ENCODE measurements around the gene NRIP1.
"Not testable (repeated sequence)": the region's sequence is repeated elsewhere in the genome, so short reads cannot be mapped to it uniquely, and the experiment has no call there.

NRIP1 gene

GRCh38 chr21:14943616-14944015 is 121.2 kb downstream of the NRIP1 start:
- in situ Hi-C loops (cut with HindIII; ENCODE audit: low sequenced_read_pairs) = no loop called here
- no peak for TF ChIP-seq CTCF (IDR thresholded peaks at IDR 0.05; ENCODE audit: low read depth, low read length, missing control alignments)
- no peak overlapping the region for H3K4me3 ChIP-seq (ENCODE audit: low read depth, low read length)
- DNase-seq (ENCODE audit: low read depth) = no peak

- in situ Hi-C loops (cut with HindIII; ENCODE audit: low sequenced_read_pairs) = no loop called here
- DNase-seq (ENCODE audit: low read depth) = peak; percentile 19
- TF ChIP-seq CTCF (IDR thresholded peaks at IDR 0.05; ENCODE audit: low read depth, low read length, missing control alignments) = no peak
- H3K4me3 ChIP-seq (ENCODE audit: low read depth, low read length) = no peak overlapping the region
Observed at GRCh38 chr21:14942801-14943490, 121.9 kb downstream of the NRIP1 start.

- in situ Hi-C loops (cut with HindIII; ENCODE audit: low sequenced_read_pairs); H3K4me3 ChIP-seq (ENCODE audit: low read depth, low read length): not testable (repeated sequence)
Observed at GRCh38 chr21:14927324-14927723, 137.5 kb downstream of the NRIP1 start.

GRCh38 chr21:14926186-14926585 is 138.6 kb downstream of the NRIP1 start:
- no peak for DNase-seq (ENCODE audit: low read depth)
- no peak overlapping the region for H3K4me3 ChIP-seq (ENCODE audit: low read depth, low read length)
- TF ChIP-seq CTCF (IDR thresholded peaks at IDR 0.05; ENCODE audit: low read depth, low read length, missing control alignments) = no peak
- in situ Hi-C loops (cut with HindIII; ENCODE audit: low sequenced_read_pairs) = no loop called here

More at GRCh38 chr21:14927324-14927723, 137.5 kb downstream of the NRIP1 start:
- DNase-seq (ENCODE audit: low read depth) = not testable (repeated sequence)

GRCh38 chr21:14923468-14923867 is 141.3 kb downstream of the NRIP1 start:
- DNase-seq (ENCODE audit: low read depth) = peak; percentile 59
- in situ Hi-C loops (cut with HindIII; ENCODE audit: low sequenced_read_pairs) = no loop called here
- H3K4me3 ChIP-seq (ENCODE audit: low read depth, low read length) = no peak overlapping the region
- no peak for TF ChIP-seq CTCF (IDR thresholded peaks at IDR 0.05; ENCODE audit: low read depth, low read length, missing control alignments)

GRCh38 chr21:14922980-14923379 is 141.8 kb downstream of the NRIP1 start:
- DNase-seq (ENCODE audit: low read depth) = no peak
- H3K4me3 ChIP-seq (ENCODE audit: low read depth, low read length) = no peak overlapping the region
- no peak for TF ChIP-seq CTCF (IDR thresholded peaks at IDR 0.05; ENCODE audit: low read depth, low read length, missing control alignments)
- in situ Hi-C loops (cut with HindIII; ENCODE audit: low sequenced_read_pairs) = no loop called here

- no peak for TF ChIP-seq CTCF (IDR thresholded peaks at IDR 0.05; ENCODE audit: low read depth, low read length, missing control alignments)
- in situ Hi-C loops (cut with HindIII; ENCODE audit: low sequenced_read_pairs) = no loop called here
- H3K4me3 ChIP-seq (ENCODE audit: low read depth, low read length) = no peak overlapping the region
Observed at GRCh38 chr21:14918527-14918926, 146.3 kb downstream of the NRIP1 start.

More at GRCh38 chr21:14918527-14918926, 146.3 kb downstream of the NRIP1 start:
- no peak for DNase-seq (ENCODE audit: low read depth)

Data from astrocyte of the cerebellum (primary cell).